ENCODE results near the gene SCNN1A. TPM values are rescaled to one million over a fixed set of nuclear protein-coding genes. Genes with fewer than 3 reads are reported as not detected.

Gene SCNN1A
- total RNA-seq, 4 donors from 2014 or later = 1.3 to 38.3 (median 7.3) TPM

GRCh38 chr12:6312529-6313325, 62.6 kb downstream of the SCNN1A start:
- no peak for TF ChIP-seq CTCF (IDR thresholded peaks at IDR 0.05)
- no peaks in the 10 kb centered on the region for H3K36me3 ChIP-seq
- H3K4me3 ChIP-seq = no peak overlapping the region
- intact Hi-C loops (cut with DNase I; ENCODE audit: low total_unique reads) = loop anchor here (10.0 kb wide), 1 partner anchor 152 kb away; no protein-coding TSS in a partner anchor
- H3K4me1 ChIP-seq = peaks cover 0 to 9% of the 10 kb centered on the region in 2 donors
- H3K27me3 ChIP-seq = peaks cover 5 to 7% of the 10 kb centered on the region in 2 donors
- no peaks in the 10 kb centered on the region for H3K9me3 ChIP-seq
- no peak overlapping the region for H3K27ac ChIP-seq
- DNase-seq = no peak

- intact Hi-C loops (cut with DNase I; ENCODE audit: low total_unique reads) = loop anchor here (10.0 kb wide), 1 partner anchor 153 kb away; no protein-coding TSS in a partner anchor
- Histone ChIP-seq H3K4me1 (peaks cover 0 to 9% of the 10 kb centered on the region in 2 donors), H3K27me3 (peaks cover 5 to 7% of the 10 kb centered on the region in 2 donors), H3K27ac (no peak overlapping the region), H3K36me3 (no peaks in the 10 kb centered on the region), H3K4me3 (no peak overlapping the region), H3K9me3 (no peaks in the 10 kb centered on the region)
- DNase-seq = no peak
- TF ChIP-seq CTCF (IDR thresholded peaks at IDR 0.05) (no peak), POLR2A (IDR thresholded peaks at IDR 0.05) (no peak)
These were observed 63.4 kb downstream of the SCNN1A start for GRCh38 chr12:6311822-6312528.

- intact Hi-C loops (cut with DNase I; ENCODE audit: low total_unique reads) = loop anchor here (10.0 kb wide), 1 partner anchor 154 kb away; no protein-coding TSS in a partner anchor
- no peak for TF ChIP-seq CTCF (IDR thresholded peaks at IDR 0.05)
- no peak for TF ChIP-seq POLR2A (IDR thresholded peaks at IDR 0.05)
- Histone ChIP-seq H3K27ac (no peak overlapping the region), H3K9me3 (no peaks in the 10 kb centered on the region), H3K4me3 (peak overlapping the region in 1 of 2 donors; percentile 0), H3K36me3 (no peaks in the 10 kb centered on the region), H3K27me3 (peaks cover 5 to 7% of the 10 kb centered on the region in 2 donors), H3K4me1 (peaks cover 0 to 9% of the 10 kb centered on the region in 2 donors)
- DNase-seq = no peak
These were observed 64.4 kb downstream of the SCNN1A start for GRCh38 chr12:6310771-6311610.

- Histone ChIP-seq H3K4me3 (no peak overlapping the region), H3K27ac (no peak overlapping the region), H3K4me1 (peaks cover 0 to 9% of the 10 kb centered on the region in 2 donors), H3K36me3 (no peaks in the 10 kb centered on the region), H3K9me3 (no peaks in the 10 kb centered on the region), H3K27me3 (peaks cover 5 to 7% of the 10 kb centered on the region in 2 donors)
- TF ChIP-seq POLR2A (IDR thresholded peaks at IDR 0.05) = no peak
- TF ChIP-seq CTCF (IDR thresholded peaks at IDR 0.05) = no peak
- no peak for DNase-seq
- intact Hi-C loops (cut with DNase I; ENCODE audit: low total_unique reads) = no loop called here
These were observed 67.8 kb downstream of the SCNN1A start for GRCh38 chr12:6307529-6307928.
